DOHH2 (cell line): ENCODE results near the gene ETFA.

ENCODE experiments used
- H3F3A ChIP-seq: fragments of 200-600 bp; sonication (generic), shearing (Covaris generic); 2 replicates; pipeline ENCODE4 v1.6.0; 2016; ENCODE audit warnings: antibody characterized with exemption, mild to moderate bottlenecking; ENCODE audit not compliant: control insufficient read depth, insufficient read depth
- H3K27ac ChIP-seq: fragments of 200-600 bp; sonication (generic); 2 replicates; pipeline ENCODE4 v1.5.1; 2014; ENCODE audit warnings: low read depth, mild to moderate bottlenecking, low read length, moderate library complexity
- H3K27me3 ChIP-seq: fragments of 200-600 bp; sonication (generic); 2 replicates; pipeline ENCODE4 v1.6.1; 2014; ENCODE audit warnings: mild to moderate bottlenecking, low read length, mixed read lengths; ENCODE audit not compliant: control insufficient read depth
- H3K36me3 ChIP-seq: fragments of 200-600 bp; sonication (generic); 2 replicates; pipeline ENCODE4 v1.6.1; 2014; ENCODE audit warnings: mild to moderate bottlenecking, low read length, moderate library complexity, mixed read lengths; ENCODE audit not compliant: control insufficient read depth
- H3K4me1 ChIP-seq: fragments of 200-600 bp; sonication (generic); 2 replicates; pipeline ENCODE4 v1.6.1; 2014; ENCODE audit warnings: mild to moderate bottlenecking, low read length, mixed read lengths; ENCODE audit not compliant: control insufficient read depth
- H3K4me2 ChIP-seq: fragments of 200-600 bp; sonication (generic); 2 replicates; pipeline ENCODE4 v1.6.0; 2014; ENCODE audit warnings: mild to moderate bottlenecking, low read length, moderate library complexity
- H3K4me3 ChIP-seq: fragments of 200-600 bp; sonication (generic); 2 replicates; pipeline ENCODE4 v1.5.1; 2014; ENCODE audit warnings: mild to moderate bottlenecking, low read length, mixed read lengths
- H3K79me2 ChIP-seq: fragments of 200-600 bp; sonication (generic); 2 replicates; pipeline ENCODE4 v1.6.1; 2014; ENCODE audit warnings: mild to moderate bottlenecking, low read length, mixed read lengths; ENCODE audit not compliant: control insufficient read depth
- H3K9me2 ChIP-seq: fragments of 200-600 bp; sonication (generic); replicated peaks from 2 replicates; pipeline ENCODE4 v1.6.1; 2014; ENCODE audit warnings: mild to moderate bottlenecking, low read length, mixed read lengths; ENCODE audit not compliant: control insufficient read depth
- H3K9me3 ChIP-seq: fragments of 200-600 bp; sonication (generic); 2 replicates; pipeline ENCODE4 v1.6.1; 2014; ENCODE audit warnings: antibody characterized with exemption, low read length, mixed read lengths; ENCODE audit not compliant: control insufficient read depth, insufficient read depth
- H4K20me1 ChIP-seq: fragments of 200-600 bp; sonication (generic); 2 replicates; pipeline ENCODE4 v1.6.0; 2014; ENCODE audit warnings: low read depth, mild to moderate bottlenecking, antibody characterized with exemption, low read length, moderate library complexity; ENCODE audit not compliant: control insufficient read depth, insufficient read depth
- EZH2phosphoT487 ChIP-seq: fragments of 200-600 bp; sonication (generic); IDR thresholded peaks from 2 replicates; pipeline ENCODE4 v1.6.1; 2017; ENCODE audit warnings: borderline replicate concordance, mild to moderate bottlenecking, antibody characterized with exemption, low read length, moderate library complexity, mixed read lengths
- TF ChIP-seq, protein P1 (sequence below): fragments of 200-600 bp; sonication (generic); IDR thresholded peaks from one replicate; pipeline ENCODE4 v1.5.1; 2014; ENCODE audit warnings: antibody characterized with exemption, mild to moderate bottlenecking, low read depth, low read length; ENCODE audit not compliant: poor library complexity, severe bottlenecking

Gene ETFA

DNA sequence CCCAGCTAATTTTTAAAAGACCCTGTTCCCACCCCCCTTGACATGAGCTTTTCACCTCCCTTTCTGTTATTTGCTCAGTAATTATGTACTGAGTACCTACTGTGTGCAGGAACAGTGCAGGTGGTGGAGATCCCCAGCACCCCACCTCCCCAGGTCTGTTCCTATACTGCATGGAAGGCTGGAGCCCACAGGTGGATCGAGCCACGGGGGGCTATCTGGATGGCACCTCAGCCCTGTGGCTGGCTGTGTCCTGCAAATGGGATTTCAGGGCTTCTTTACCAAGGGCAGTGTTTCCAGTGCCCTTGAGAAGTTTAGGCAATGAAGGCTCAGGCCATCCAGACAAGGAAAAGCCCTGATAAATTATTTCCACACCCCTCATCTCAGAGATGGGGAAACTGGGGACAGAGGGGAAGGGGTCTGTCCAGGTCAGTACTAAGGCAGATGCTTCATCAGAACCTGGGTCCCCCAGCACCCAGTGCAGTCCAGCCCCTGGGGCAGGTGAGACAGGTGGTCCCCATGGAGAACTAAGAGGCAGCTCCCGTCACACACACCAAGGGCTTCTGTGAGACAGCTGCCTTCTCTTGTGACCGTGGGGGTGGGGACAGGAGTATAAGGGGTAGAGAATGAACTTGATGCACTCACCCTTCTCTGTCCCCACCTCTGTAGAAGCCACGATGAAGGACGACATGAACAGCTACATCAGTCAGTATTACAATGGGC, 109.6 kb downstream of the ETFA start:
- Histone ChIP-seq H3F3A (no peaks in the 10 kb centered on the region), H3K79me2 (no peaks in the 10 kb centered on the region), H4K20me1 (no peaks in the 10 kb centered on the region), H3K9me3 (no peaks in the 10 kb centered on the region), H3K27ac (no peak overlapping the region), H3K27me3 (no peaks in the 10 kb centered on the region), H3K4me1 (peaks cover 10% of the 10 kb centered on the region), H3K36me3 (no peaks in the 10 kb centered on the region), H3K4me3 (no peak overlapping the region), H3K4me2 (no peak overlapping the region), H3K9me2 (no peaks in the 10 kb centered on the region)
- TF ChIP-seq EZH2phosphoT487 = no peak
- TF ChIP-seq, protein P1, sequence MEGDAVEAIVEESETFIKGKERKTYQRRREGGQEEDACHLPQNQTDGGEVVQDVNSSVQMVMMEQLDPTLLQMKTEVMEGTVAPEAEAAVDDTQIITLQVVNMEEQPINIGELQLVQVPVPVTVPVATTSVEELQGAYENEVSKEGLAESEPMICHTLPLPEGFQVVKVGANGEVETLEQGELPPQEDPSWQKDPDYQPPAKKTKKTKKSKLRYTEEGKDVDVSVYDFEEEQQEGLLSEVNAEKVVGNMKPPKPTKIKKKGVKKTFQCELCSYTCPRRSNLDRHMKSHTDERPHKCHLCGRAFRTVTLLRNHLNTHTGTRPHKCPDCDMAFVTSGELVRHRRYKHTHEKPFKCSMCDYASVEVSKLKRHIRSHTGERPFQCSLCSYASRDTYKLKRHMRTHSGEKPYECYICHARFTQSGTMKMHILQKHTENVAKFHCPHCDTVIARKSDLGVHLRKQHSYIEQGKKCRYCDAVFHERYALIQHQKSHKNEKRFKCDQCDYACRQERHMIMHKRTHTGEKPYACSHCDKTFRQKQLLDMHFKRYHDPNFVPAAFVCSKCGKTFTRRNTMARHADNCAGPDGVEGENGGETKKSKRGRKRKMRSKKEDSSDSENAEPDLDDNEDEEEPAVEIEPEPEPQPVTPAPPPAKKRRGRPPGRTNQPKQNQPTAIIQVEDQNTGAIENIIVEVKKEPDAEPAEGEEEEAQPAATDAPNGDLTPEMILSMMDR = no peak

- H4K20me1 ChIP-seq = no peaks in the 10 kb centered on the region
- peaks cover 17% of the 10 kb centered on the region for H3K4me1 ChIP-seq
- no peaks in the 10 kb centered on the region for H3K36me3 ChIP-seq
- TF ChIP-seq EZH2phosphoT487 = no peak
- TF ChIP-seq, protein P1 = no peak
- no peaks in the 10 kb centered on the region for H3F3A ChIP-seq
- H3K9me3 ChIP-seq = no peaks in the 10 kb centered on the region
- no peaks in the 10 kb centered on the region for H3K27me3 ChIP-seq
- no peak overlapping the region for H3K27ac ChIP-seq
- H3K4me2 ChIP-seq = no peak overlapping the region
- H3K79me2 ChIP-seq = no peaks in the 10 kb centered on the region
- H3K4me3 ChIP-seq = no peak overlapping the region
- no peaks in the 10 kb centered on the region for H3K9me2 ChIP-seq
These were observed 110.6 kb downstream of the ETFA start for GRCh38 chr15:76200641-76201105.

DNA sequence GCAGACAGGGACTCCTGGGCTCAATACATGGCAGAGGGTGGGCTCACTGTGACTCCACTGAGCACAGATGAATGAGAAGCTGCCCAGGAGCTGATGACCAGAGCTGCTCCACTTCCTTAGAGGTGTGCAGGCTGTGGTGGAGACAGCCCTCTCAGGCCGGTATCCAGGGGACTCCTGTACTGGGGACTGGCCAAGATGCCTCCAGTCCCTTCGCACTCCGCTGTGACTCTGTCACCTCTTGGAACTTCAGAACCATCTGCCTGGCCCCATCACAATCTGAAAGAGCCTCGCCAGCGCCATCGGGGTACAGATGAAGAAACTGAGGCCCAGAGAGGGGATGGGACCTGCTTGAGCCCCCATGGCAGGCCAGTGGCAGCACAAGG, 111.2 kb downstream of the ETFA start:
- H3K27ac ChIP-seq = no peak overlapping the region
- no peaks in the 10 kb centered on the region for H3K79me2 ChIP-seq
- TF ChIP-seq, protein P1 = no peak
- no peak for TF ChIP-seq EZH2phosphoT487
- no peaks in the 10 kb centered on the region for H3K9me3 ChIP-seq
- H3K4me3 ChIP-seq = no peak overlapping the region
- no peaks in the 10 kb centered on the region for H3F3A ChIP-seq
- peaks cover 17% of the 10 kb centered on the region for H3K4me1 ChIP-seq
- H3K9me2 ChIP-seq = no peaks in the 10 kb centered on the region
- no peaks in the 10 kb centered on the region for H4K20me1 ChIP-seq
- no peaks in the 10 kb centered on the region for H3K27me3 ChIP-seq
- H3K4me2 ChIP-seq = no peak overlapping the region
- H3K36me3 ChIP-seq = no peaks in the 10 kb centered on the region
